ENCODE results near the gene LIN52.
A peak's percentile ranks its signal among the peaks of the same experiment; 100 is the strongest.

Gene LIN52

GRCh38 chr14:74239848-74240793 lies 155.4 kb downstream of the LIN52 start:
- no peaks in the 10 kb centered on the region for H3K36me3 ChIP-seq (ENCODE audit: control insufficient read depth, insufficient read depth, low read length)
- H3K79me2 ChIP-seq (ENCODE audit: control insufficient read depth, insufficient read depth, low read length), result no peaks in the 10 kb centered on the region
- H2BK120ac ChIP-seq (ENCODE audit: low read depth, low read length), result no peak overlapping the region
- DNase-seq, result peak; percentile 41
- no peak overlapping the region for H2AK5ac ChIP-seq (ENCODE audit: low read length)
- H3K27me3 ChIP-seq (ENCODE audit: insufficient read depth, low read length, poor library complexity), result peaks cover 62% of the 10 kb centered on the region
- no peak overlapping the region for H3K4me3 ChIP-seq (ENCODE audit: low read length)
- peak overlapping the region; percentile 50 for H3K9ac ChIP-seq (ENCODE audit: low read length)
- no peak overlapping the region for H3K4ac ChIP-seq (ENCODE audit: low read depth, low read length)
- H3K4me2 ChIP-seq (ENCODE audit: low read length), result peak overlapping the region; percentile 75
- no CpG with 5 or more reads among the region's 94 CpGs for WGBS (ENCODE audit: extremely low coverage, insufficient coverage, low lambda C conversion rate)
- H4K5ac ChIP-seq (ENCODE audit: low read length), result no peak overlapping the region
- H3K23ac ChIP-seq (ENCODE audit: low read length), result no peak overlapping the region
- peak overlapping the region; percentile 70 for H3K56ac ChIP-seq (ENCODE audit: low read length)
- no peak overlapping the region for H3K27ac ChIP-seq (ENCODE audit: low read depth, low read length)
- H4K8ac ChIP-seq (ENCODE audit: low read depth, low read length), result no peak overlapping the region
- H2BK5ac ChIP-seq (ENCODE audit: low read length), result no peak overlapping the region
- H3K18ac ChIP-seq (ENCODE audit: low read length), result no peak overlapping the region
- H3K79me1 ChIP-seq (ENCODE audit: low read length), result no peaks in the 10 kb centered on the region
- H3K4me1 ChIP-seq (ENCODE audit: control insufficient read depth, low read depth, low read length), result no peaks in the 10 kb centered on the region
- no peak overlapping the region for H2BK15ac ChIP-seq (replicated peaks; ENCODE audit: low read depth)

- H3K27me3 ChIP-seq (ENCODE audit: insufficient read depth, low read length, poor library complexity), result peaks cover 62% of the 10 kb centered on the region
- peak overlapping the region; percentile 50 for H3K9ac ChIP-seq (ENCODE audit: low read length)
- H2BK15ac ChIP-seq (replicated peaks; ENCODE audit: low read depth), result no peak overlapping the region
- no CpG with 5 or more reads among the region's 80 CpGs for WGBS (ENCODE audit: extremely low coverage, insufficient coverage, low lambda C conversion rate)
- no peak overlapping the region for H3K4me3 ChIP-seq (ENCODE audit: low read length)
- peak; percentile 42 for DNase-seq
- no peak overlapping the region for H4K5ac ChIP-seq (ENCODE audit: low read length)
- peak overlapping the region; percentile 70 for H3K56ac ChIP-seq (ENCODE audit: low read length)
- no peak overlapping the region for H3K4ac ChIP-seq (ENCODE audit: low read depth, low read length)
- no peak overlapping the region for H2AK5ac ChIP-seq (ENCODE audit: low read length)
- peak overlapping the region; percentile 75 for H3K4me2 ChIP-seq (ENCODE audit: low read length)
- H3K79me2 ChIP-seq (ENCODE audit: control insufficient read depth, insufficient read depth, low read length), result no peaks in the 10 kb centered on the region
- H4K8ac ChIP-seq (ENCODE audit: low read depth, low read length), result no peak overlapping the region
- no peak overlapping the region for H3K18ac ChIP-seq (ENCODE audit: low read length)
- no peak overlapping the region for H3K23ac ChIP-seq (ENCODE audit: low read length)
- H3K4me1 ChIP-seq (ENCODE audit: control insufficient read depth, low read depth, low read length), result no peaks in the 10 kb centered on the region
- no peaks in the 10 kb centered on the region for H3K36me3 ChIP-seq (ENCODE audit: control insufficient read depth, insufficient read depth, low read length)
- no peak overlapping the region for H2BK5ac ChIP-seq (ENCODE audit: low read length)
- H2BK120ac ChIP-seq (ENCODE audit: low read depth, low read length), result no peak overlapping the region
- H3K27ac ChIP-seq (ENCODE audit: low read depth, low read length), result no peak overlapping the region
- no peaks in the 10 kb centered on the region for H3K79me1 ChIP-seq (ENCODE audit: low read length)
These were observed 156.3 kb downstream of the LIN52 start for GRCh38 chr14:74240794-74241651.

DNA sequence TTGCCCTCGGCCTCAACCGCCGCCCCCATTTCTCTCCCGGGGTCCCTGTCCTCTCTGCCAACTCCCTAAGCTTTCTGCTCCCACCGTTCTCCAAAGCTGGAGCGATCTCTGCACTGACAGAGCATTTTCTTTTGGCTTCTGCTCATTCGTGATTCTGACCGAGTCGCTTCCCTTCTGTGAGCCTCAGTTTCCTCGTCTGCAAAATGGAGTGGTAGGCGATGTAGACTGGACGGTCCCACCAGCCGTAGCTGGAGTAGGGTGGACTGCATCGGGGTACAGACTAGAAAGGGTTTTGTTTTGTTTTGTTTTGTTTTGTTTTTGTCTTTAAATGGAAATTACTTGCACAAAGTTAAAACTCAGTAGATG lies 156.9 kb downstream of the LIN52 start:
- Histone ChIP-seq H3K36me3 (ENCODE audit: control insufficient read depth, insufficient read depth, low read length) (no peaks in the 10 kb centered on the region), H3K4me2 (ENCODE audit: low read length) (no peak overlapping the region), H4K8ac (ENCODE audit: low read depth, low read length) (no peak overlapping the region), H2AK5ac (ENCODE audit: low read length) (no peak overlapping the region), H3K27me3 (ENCODE audit: insufficient read depth, low read length, poor library complexity) (peaks cover 62% of the 10 kb centered on the region), H2BK120ac (ENCODE audit: low read depth, low read length) (no peak overlapping the region), H3K9ac (ENCODE audit: low read length) (no peak overlapping the region), H3K4me1 (ENCODE audit: control insufficient read depth, low read depth, low read length) (no peaks in the 10 kb centered on the region), H3K4ac (ENCODE audit: low read depth, low read length) (no peak overlapping the region), H3K23ac (ENCODE audit: low read length) (no peak overlapping the region), H3K27ac (ENCODE audit: low read depth, low read length) (no peak overlapping the region), H4K5ac (ENCODE audit: low read length) (no peak overlapping the region), H3K79me2 (ENCODE audit: control insufficient read depth, insufficient read depth, low read length) (no peaks in the 10 kb centered on the region), H2BK5ac (ENCODE audit: low read length) (no peak overlapping the region), H2BK15ac (replicated peaks; ENCODE audit: low read depth) (no peak overlapping the region), H3K18ac (ENCODE audit: low read length) (no peak overlapping the region), H3K79me1 (ENCODE audit: low read length) (no peaks in the 10 kb centered on the region), H3K56ac (ENCODE audit: low read length) (no peak overlapping the region), H3K4me3 (ENCODE audit: low read length) (no peak overlapping the region)
- DNase-seq, result no peak
- no CpG with 5 or more reads among the region's 14 CpGs for WGBS (ENCODE audit: extremely low coverage, insufficient coverage, low lambda C conversion rate)

DNA sequence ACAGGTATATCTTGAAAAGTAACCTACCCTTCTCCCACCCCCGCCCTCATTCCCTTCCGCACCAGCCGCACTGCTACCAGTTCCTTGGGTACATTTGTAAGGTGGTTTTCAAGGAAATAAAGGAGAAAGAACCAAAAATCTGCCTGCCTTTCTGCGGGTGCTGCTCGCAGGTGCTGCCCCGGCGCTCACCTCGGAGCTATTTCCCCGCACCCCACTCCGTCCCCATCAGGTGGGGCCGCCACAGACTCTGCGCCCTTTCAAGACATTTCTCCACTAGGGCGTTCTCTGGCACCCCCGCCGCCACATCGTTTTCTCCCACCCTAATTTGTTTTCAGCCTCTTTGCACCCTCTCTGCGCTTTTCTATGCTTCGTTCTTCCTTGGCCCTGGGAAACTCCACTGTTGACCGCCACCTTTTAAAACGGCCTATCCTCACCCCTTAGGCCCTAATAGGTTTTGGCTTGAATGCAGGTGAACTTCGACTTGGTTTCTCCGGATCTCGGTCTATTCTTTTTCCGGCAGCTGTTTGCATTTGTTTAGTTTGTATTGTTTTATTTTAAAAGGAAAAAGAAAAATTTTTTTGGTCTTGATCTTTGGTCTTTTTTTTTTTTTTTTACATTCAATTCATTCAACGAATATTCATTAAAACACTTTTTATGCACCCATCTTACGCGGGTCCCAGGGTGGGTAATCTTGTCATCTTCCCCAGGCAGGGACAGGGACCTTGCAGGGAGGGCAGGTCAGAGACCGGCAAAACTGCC lies 157.4 kb downstream of the LIN52 start:
- no CpG with 5 or more reads among the region's 28 CpGs for WGBS (ENCODE audit: extremely low coverage, insufficient coverage, low lambda C conversion rate)
- Histone ChIP-seq H3K4me3 (ENCODE audit: low read length) (no peak overlapping the region), H3K79me1 (ENCODE audit: low read length) (no peaks in the 10 kb centered on the region), H3K79me2 (ENCODE audit: control insufficient read depth, insufficient read depth, low read length) (no peaks in the 10 kb centered on the region), H3K56ac (ENCODE audit: low read length) (no peak overlapping the region), H2BK5ac (ENCODE audit: low read length) (no peak overlapping the region), H3K36me3 (ENCODE audit: control insufficient read depth, insufficient read depth, low read length) (no peaks in the 10 kb centered on the region), H4K5ac (ENCODE audit: low read length) (no peak overlapping the region), H3K9ac (ENCODE audit: low read length) (no peak overlapping the region), H3K27ac (ENCODE audit: low read depth, low read length) (no peak overlapping the region), H3K18ac (ENCODE audit: low read length) (no peak overlapping the region), H4K8ac (ENCODE audit: low read depth, low read length) (no peak overlapping the region), H3K4me1 (ENCODE audit: control insufficient read depth, low read depth, low read length) (no peaks in the 10 kb centered on the region), H2BK15ac (replicated peaks; ENCODE audit: low read depth) (no peak overlapping the region), H3K4me2 (ENCODE audit: low read length) (no peak overlapping the region), H2AK5ac (ENCODE audit: low read length) (no peak overlapping the region), H2BK120ac (ENCODE audit: low read depth, low read length) (no peak overlapping the region), H3K23ac (ENCODE audit: low read length) (peak overlapping the region; percentile 7), H3K27me3 (ENCODE audit: insufficient read depth, low read length, poor library complexity) (peaks cover 62% of the 10 kb centered on the region), H3K4ac (ENCODE audit: low read depth, low read length) (no peak overlapping the region)
- no peak for DNase-seq

DNA sequence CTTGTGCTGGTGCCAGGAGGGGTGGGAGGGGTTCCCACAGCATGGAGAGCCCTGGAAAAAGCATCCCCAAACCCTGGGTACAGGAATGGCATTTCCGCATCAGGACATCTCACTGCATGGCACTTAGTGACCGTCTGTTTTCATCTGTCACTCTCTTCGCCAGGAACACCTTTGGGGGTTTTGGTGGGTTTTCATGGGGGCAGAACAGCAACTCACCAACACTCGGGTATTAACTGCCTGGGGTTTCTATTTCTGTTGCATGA lies 158.0 kb downstream of the LIN52 start:
- DNase-seq, result no peak
- Histone ChIP-seq H3K79me2 (ENCODE audit: control insufficient read depth, insufficient read depth, low read length) (no peaks in the 10 kb centered on the region), H2AK5ac (ENCODE audit: low read length) (no peak overlapping the region), H3K56ac (ENCODE audit: low read length) (no peak overlapping the region), H3K4me1 (ENCODE audit: control insufficient read depth, low read depth, low read length) (no peaks in the 10 kb centered on the region), H3K4me3 (ENCODE audit: low read length) (no peak overlapping the region), H3K36me3 (ENCODE audit: control insufficient read depth, insufficient read depth, low read length) (no peaks in the 10 kb centered on the region), H3K23ac (ENCODE audit: low read length) (peak overlapping the region; percentile 7), H2BK5ac (ENCODE audit: low read length) (no peak overlapping the region), H3K27ac (ENCODE audit: low read depth, low read length) (no peak overlapping the region), H3K9ac (ENCODE audit: low read length) (no peak overlapping the region), H2BK120ac (ENCODE audit: low read depth, low read length) (no peak overlapping the region), H4K5ac (ENCODE audit: low read length) (no peak overlapping the region), H3K18ac (ENCODE audit: low read length) (no peak overlapping the region), H3K79me1 (ENCODE audit: low read length) (no peaks in the 10 kb centered on the region), H4K8ac (ENCODE audit: low read depth, low read length) (no peak overlapping the region), H2BK15ac (replicated peaks; ENCODE audit: low read depth) (no peak overlapping the region), H3K4me2 (ENCODE audit: low read length) (no peak overlapping the region), H3K27me3 (ENCODE audit: insufficient read depth, low read length, poor library complexity) (peaks cover 60% of the 10 kb centered on the region), H3K4ac (ENCODE audit: low read depth, low read length) (no peak overlapping the region)
- no CpG with 5 or more reads among the region's 4 CpGs for WGBS (ENCODE audit: extremely low coverage, insufficient coverage, low lambda C conversion rate)
